Activated T-helper 1 cell treated with Interleukin-2 at 50 U/mL for 16 hours (primary cell): ENCODE measurements around the gene ZNF764.
"Not testable (repeated sequence)": the region's sequence is repeated elsewhere in the genome, so short reads cannot be mapped to it uniquely, and the experiment has no call there.

Experiments used
- DNase-seq: peaks from one replicate; pipeline ENCODE4 v3.0.0-alpha.2; 2020; ENCODE audit warnings: low read depth

Gene ZNF764

GRCh38 chr16:30557957-30558788 lies at the start of gene ZNF764:
ZNF764 (minus strand) TSS chr16:30558374; CDS start chr16:30558182, 192 bp downstream.
- DNase-seq = peak; percentile 93

GRCh38 chr16:30606004-30606403 lies 47.8 kb upstream of the ZNF764 start:
- DNase-seq = no peak

DNA sequence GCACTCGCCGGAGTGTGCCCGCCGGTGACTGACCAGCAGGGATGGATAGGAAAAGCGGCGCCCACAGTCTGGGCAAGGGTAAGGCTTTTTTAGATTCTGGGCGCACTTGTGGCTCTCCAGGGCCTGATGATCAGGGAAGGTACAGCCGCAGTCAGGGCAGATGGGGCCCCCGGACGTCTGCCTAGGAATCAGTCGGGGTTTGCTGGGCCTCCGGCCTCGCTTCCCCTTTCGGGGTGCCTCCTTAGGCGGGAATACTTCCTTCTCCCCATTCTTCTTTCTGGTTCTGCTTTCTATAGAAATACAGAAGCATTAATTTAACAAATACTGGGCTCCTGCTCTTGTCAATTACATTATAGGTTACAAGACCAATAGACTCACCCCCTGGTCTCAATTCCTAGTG lies 47.0 kb upstream of the ZNF764 start:
- no peak for DNase-seq

- no peak for DNase-seq
These were observed 46.3 kb upstream of the ZNF764 start for GRCh38 chr16:30604316-30604947.

DNA sequence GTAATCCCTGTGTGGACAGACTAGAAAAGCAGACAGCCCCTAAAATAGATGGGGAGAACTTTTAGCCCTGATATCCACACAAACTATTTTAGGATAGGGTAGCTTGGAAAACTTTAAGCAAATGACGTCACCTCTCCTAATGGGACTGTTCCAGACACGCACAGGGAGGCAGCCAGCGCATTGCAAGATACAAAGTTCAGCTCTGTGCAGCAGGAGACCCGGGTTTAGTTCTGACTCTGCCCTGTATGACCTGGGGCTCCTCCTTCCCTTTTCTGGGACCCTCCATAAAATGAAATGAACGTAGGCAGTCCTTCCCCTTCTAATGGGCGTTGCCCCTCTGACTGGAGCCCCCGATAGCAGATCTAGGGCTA lies 45.8 kb upstream of the ZNF764 start:
- DNase-seq = no peak

DNA sequence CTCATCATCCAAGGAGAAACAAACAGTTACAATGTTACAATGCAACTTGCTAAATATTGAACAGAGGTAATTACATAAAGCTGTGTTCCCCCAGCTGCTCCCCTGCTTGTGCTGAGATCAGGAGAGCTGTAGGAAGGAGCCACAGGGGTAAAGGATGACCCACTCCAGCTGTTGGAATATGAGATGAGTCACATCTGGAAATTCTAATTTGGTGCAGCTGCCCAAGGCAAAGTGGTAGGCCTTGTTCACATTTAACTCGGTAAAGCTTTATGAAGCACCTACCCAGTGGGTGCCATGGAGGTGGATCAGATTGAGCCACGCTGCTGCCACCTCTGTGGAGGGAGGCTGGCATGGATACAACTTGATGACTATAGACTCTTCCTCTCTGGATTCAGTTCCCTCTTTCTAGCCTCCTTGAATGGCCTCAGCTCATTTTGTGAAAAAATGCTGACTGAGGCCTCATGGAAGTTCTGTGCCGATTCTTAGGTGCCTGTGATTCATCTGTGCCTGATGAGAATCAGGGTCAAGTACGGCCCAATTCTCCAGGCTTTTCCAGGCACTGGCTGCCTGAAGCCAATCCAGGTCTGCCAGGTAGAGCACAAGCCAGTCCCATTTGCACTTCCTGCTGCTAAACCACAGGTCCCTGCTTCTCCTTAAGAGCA lies 44.6 kb upstream of the ZNF764 start:
- DNase-seq = no peak

DNA sequence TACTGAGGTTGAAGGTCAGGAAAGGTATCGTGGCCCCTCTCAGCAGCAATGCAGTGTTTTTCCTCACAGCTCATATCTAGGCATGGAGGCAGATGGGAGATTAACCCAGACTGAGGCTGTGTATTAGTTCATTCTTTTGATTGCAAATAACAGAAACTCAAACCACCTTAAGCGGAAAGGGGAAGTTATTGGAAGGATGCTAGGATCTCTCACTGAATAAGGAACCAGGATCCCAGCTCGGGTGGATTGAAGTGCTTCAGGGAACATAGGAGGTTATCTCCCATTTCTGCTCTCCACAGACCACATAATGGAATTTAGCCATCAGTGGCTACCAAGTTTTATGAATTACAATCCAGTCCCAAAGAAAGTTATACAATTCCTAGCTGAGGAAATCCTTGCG lies 43.8 kb upstream of the ZNF764 start:
- DNase-seq = no peak

DNA sequence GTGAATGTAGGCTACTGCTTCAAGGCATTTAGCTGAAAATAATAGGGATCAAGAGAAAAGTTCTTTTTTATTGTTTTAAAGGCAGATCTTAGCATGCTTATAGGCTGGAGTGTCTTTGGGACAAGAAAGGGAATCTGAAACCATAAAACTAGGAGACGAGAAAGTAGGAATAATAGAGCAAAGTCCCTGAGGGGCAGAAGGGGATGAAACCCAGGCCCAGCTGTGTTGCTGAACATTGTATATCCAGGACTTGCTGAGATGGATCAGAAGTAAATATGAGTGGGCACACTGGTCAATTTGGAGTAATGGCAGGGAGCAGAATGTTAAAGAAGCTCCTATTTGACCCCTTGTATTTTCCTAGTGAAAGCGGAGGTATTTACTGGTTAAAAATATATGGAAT lies 42.8 kb upstream of the ZNF764 start:
- DNase-seq = no peak

DNA sequence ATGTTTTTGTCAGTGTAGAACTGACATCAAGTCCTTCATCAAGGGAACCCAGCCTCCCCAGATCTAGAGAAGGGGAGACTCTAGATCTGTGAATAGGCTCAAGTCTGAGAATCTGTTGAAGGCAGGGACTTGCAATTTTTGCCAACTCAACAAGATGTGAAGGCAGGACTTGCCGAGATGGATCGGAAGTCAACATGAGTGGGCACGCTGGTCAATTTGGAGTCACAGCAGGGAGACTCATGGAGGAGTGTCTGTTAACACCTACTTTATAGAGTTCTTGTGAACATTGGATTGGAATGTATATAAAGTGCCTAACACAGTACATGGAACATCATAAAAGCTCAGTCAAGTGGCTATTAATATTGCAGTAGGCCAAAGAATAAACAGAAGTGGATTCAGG lies 42.0 kb upstream of the ZNF764 start:
- DNase-seq = no peak

DNA sequence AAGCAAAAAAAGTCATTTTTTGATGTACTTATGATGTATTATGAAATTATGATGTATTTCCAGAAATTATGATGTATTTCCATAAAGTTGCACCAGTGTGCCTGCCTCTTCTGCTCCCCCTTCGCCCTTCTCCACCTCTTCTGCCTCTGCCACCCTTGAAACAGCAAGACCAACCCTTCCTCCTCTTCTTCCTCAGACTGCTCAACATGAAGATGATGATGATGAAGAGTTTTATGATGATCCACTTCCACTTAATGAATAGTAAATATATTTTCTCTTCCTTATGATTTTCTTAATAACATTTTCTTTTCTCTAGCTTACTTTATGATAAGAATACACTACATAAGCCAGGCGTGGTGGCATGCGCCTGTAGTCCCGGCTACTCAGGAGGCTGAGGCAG lies 34.7 kb upstream of the ZNF764 start:
- DNase-seq = no peak

- not testable (repeated sequence) for DNase-seq
These were observed 32.7 kb upstream of the ZNF764 start for GRCh38 chr16:30590869-30591268.

- DNase-seq = not testable (repeated sequence)
These were observed 31.4 kb upstream of the ZNF764 start for GRCh38 chr16:30589582-30589981.

DNA sequence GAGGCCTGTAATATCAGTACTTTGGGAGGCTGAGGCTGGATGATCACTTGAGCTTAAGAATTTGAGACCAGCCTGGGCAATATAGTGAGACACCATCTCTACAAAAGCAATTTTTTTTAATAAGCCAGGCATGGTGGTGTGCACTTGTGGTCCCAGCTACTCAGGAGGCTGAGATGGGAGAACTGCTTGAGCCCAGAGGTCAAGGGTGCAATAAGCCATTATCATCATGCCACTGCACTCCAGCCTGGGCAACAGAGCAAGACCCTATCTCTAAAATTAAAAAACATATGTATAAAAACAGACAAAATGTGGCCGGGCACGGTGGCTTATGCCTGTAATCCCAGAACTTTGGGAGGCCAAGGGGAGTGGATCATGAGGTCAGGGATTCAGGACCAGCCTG lies 30.5 kb upstream of the ZNF764 start:
- DNase-seq = no peak

- DNase-seq = peak; percentile 83
These were observed 27.4 kb upstream of the ZNF764 start, which contains the start of gene ZNF785 for GRCh38 chr16:30585400-30586191. ZNF785 (minus strand) TSS chr16:30585697; CDS start chr16:30585611, 86 bp downstream.

DNA sequence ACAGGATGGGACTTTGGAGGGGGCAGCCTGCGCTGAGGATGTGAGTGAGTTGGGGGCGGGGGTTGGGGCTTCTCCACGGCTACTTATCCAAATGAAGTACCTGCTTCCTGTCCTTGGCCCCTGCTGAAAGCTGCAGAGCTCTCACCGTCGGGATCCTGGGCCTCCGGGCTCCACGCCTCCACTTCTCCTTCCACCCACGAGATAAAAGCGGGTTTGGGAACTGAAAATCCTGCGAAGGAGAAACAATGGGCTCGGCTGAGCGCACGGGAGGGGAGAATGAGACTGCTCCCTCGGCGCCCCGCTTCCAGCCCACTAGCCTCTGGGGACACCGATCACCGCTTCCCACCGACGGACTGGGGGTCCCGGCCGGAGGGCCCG lies 26.8 kb upstream of the ZNF764 start:
- DNase-seq = no peak

DNA sequence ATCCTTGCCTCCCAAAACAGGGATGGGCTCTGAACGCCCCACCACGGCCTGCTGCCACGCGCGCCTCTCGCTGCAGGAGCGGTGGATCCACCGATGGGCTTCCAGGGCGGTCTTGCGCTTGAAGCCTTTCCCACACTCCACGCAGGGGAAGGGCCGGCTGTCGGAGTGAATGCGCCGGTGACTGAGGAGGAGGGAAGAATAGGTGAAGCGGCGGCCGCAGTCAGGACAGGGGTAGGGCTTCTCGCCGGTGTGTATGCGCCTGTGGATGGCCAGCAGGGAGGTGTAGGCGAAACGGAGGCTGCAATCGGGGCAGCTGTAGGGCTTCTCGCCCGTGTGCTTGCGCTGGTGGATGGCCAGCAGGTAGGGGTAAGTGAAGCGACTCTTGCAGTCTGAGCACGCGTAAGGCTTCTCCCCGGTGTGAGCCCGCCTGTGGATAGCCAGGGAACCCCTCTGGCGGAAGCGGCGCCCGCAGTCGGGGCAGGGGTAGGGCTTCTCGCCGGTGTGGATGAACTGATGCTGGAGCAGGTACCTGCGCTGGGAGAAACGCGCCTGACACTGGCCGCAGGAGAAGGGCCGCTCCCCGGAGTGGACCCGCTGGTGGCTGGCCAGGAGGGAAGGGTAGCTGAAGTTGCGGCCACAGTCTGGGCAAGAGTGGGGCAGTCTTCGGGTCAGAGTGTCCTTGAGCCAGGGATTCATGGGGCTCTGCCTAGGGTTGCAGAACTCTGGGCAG lies 24.6 kb upstream of the ZNF764 start:
- DNase-seq = no peak

- no peak for DNase-seq
These were observed 23.3 kb upstream of the ZNF764 start for GRCh38 chr16:30581457-30581856.

DNA sequence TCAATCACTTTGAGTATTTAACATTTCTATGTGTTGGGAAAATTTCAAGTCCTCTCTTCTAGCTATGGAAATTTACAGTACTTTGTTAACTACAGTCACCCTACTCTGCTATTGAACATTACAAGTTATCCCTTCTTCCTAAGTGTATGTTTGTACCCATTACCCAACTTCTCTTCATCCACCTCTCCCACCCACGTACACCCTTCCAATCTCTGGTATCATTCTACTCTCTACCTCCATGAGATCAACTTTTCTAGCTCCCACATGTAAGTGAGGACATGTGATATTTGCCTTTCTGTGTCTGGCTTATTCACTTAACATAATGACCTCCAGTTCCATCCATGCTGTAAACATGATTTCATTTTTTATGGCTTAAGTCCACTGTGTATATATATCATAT lies 16.5 kb upstream of the ZNF764 start:
- DNase-seq = no peak

DNA sequence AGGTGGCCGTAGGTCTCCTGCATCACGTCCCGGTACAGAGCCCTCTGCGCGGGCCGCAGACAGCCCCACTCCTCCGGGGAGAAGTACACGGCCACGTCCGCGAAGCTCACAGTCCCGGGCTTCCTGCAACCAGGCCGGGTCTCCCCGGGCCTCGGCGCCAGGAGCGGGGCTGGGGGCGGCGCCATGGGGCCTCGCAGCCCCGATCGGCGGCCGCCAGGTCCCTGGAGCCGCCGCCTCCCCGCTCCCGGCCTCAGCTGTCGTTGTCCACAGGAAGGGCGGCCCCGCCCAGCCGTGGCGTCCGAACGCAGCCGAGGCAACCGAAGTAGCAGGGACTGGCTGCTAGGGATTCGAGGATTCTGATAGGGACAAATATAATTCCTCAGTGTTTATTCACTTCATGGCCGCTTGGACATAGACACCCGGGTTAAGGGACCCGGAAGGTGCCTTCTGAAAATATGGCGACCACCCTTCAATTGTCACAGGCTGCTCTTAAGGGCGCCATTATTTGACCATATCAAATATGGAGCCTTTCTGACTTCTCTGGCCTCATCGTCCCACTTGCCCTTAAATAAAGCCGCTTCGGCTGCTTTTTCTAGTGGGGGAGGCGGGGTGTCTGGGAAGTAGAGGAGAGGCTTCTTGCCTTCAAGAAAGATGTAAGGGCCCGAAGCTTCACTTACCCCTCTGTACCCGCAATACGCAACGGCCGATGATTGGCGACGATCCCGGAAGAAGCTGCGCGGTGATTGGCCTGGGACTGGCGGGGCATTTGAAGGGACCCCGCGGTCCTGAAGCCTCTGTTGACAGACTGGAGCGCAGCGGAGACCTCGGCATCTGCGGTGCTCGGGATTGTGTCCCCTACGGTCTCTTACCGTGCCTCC lies 13.5 kb upstream of the ZNF764 start, which contains the start of gene ZNF688:
Gene ZNF688 (minus strand): TSS at position 270 of the 878 bp plus-strand sequence. CDS start 85 bp downstream, at position 185.
- DNase-seq = peak; percentile 88
